CD8-positive, alpha-beta memory T cell (primary cell): Measurements from ENCODE around the gene ZNF592. TPM values are rescaled to one million over a fixed set of nuclear protein-coding genes. Genes with fewer than 3 reads are reported as not detected.

ENCODE experiments used
- CTCF ChIA-PET: fragments of 350-600 bp; sonication (Branson Sonifier 250); formaldehyde crosslinking; loops from one replicate; lab custom pipeline; 2021; ENCODE audit warnings: antibody characterized with exemption; lab: Charles Lee
- POLR2A ChIA-PET: fragments of 350-600 bp; sonication (Branson Sonifier 250); formaldehyde crosslinking; loops from one replicate; lab custom pipeline; 2021; ENCODE audit warnings: antibody characterized with exemption; lab: Charles Lee
- DNase-seq, 5 donors: peaks; one replicate each; pipeline versions ENCODE4 v3.0.0 to v3.0.0-alpha.2; 2020 to 2022; ENCODE audit warnings: mixed read lengths in 1 of 5
- H3K27ac ChIP-seq: one replicate; pipeline ENCODE4 v1.7.0; 2013; ENCODE audit warnings: low read depth, mild to moderate bottlenecking, low read length, moderate library complexity
- H3K27me3 ChIP-seq: 2 replicates; pipeline ENCODE4 v1.7.0; 2013; ENCODE audit warnings: low read length, mild to moderate bottlenecking; ENCODE audit not compliant: insufficient read depth, poor library complexity, severe bottlenecking
- H3K36me3 ChIP-seq: 2 replicates; pipeline ENCODE4 v1.7.0; 2013; ENCODE audit warnings: mild to moderate bottlenecking, low read length, moderate library complexity; ENCODE audit not compliant: insufficient read depth
- H3K4me1 ChIP-seq: 2 replicates; pipeline ENCODE4 v1.7.0; 2013; ENCODE audit warnings: mild to moderate bottlenecking, low read length, moderate library complexity; ENCODE audit not compliant: insufficient read depth
- H3K4me3 ChIP-seq: 2 replicates; pipeline ENCODE4 v1.7.0; 2013; ENCODE audit warnings: mild to moderate bottlenecking, low read length
- H3K9me3 ChIP-seq: 2 replicates; pipeline ENCODE4 v1.7.0; 2013; ENCODE audit warnings: mild to moderate bottlenecking, low read length
- H3K27ac Mint-ChIP-seq, 8 donors: one replicate each; pipeline ENCODE4 v1.8.0; 2020 to 2021; ENCODE audit warnings: mixed read lengths in 8 of 8, mild to moderate bottlenecking in 6 of 8, inconsistent platforms in 3 of 8, moderate library complexity in 3 of 8
- H3K27me3 Mint-ChIP-seq, 2 donors: one replicate each; pipeline ENCODE4 v1.8.0; 2020 to 2021; ENCODE audit warnings: mixed read lengths in 2 of 2, mild to moderate bottlenecking in 1 of 2, moderate library complexity in 1 of 2
- H3K36me3 Mint-ChIP-seq, 3 donors: one replicate each; pipeline ENCODE4 v1.8.0; 2020 to 2021; ENCODE audit warnings: mixed read lengths in 3 of 3, inconsistent platforms in 1 of 3, mild to moderate bottlenecking in 1 of 3
- H3K4me1 Mint-ChIP-seq, 3 donors: one replicate each; pipeline ENCODE4 v1.8.0; 2020 to 2021; ENCODE audit warnings: mixed read lengths in 3 of 3, inconsistent platforms in 1 of 3, mild to moderate bottlenecking in 1 of 3
- H3K4me3 Mint-ChIP-seq, 7 donors: one replicate each; pipeline ENCODE4 v1.8.0; 2020 to 2021; ENCODE audit warnings: mixed read lengths in 7 of 7, mild to moderate bottlenecking in 6 of 7, moderate library complexity in 4 of 7, inconsistent platforms in 2 of 7
- H3K9me3 Mint-ChIP-seq, 5 donors: one replicate each; pipeline ENCODE4 v1.8.0; 2020 to 2022; ENCODE audit warnings: mixed read lengths in 5 of 5, mild to moderate bottlenecking in 3 of 5, moderate library complexity in 2 of 5, inconsistent platforms in 1 of 5
- polyA plus RNA-seq: library from polyadenylated mRNA; unstranded; fragments of 300-500 nt; fragmentation: Illumina TruSeq; gene quantifications from one replicate; pipeline ENCODE4 v1.2.3, GENCODE V29; 2021
- total RNA-seq, 2 experiments: library from RNA; stranded (reverse); gene quantifications; one replicate each; pipeline ENCODE4 v1.2.3, GENCODE V29; 2021

ZNF592 gene
- total and polyA plus RNA-seq, 3 experiments from 2014 or later, result 10.4 to 33.1 (median 31.2) TPM

- Mint-ChIP-seq H3K27me3 (no peaks in the 10 kb centered on the region), H3K27ac (peak overlapping the region in 2 of 8 donors; percentile 68 to 73), H3K9me3 (no peaks in the 10 kb centered on the region), H3K4me3 (no peak overlapping the region), H3K36me3 (peaks cover 6 to 77% (median 21%) of the 10 kb centered on the region in 3 donors), H3K4me1 (peaks cover 30 to 64% (median 56%) of the 10 kb centered on the region in 3 donors)
- no peaks in the 10 kb centered on the region for H3K27me3 ChIP-seq
- no peaks in the 10 kb centered on the region for H3K9me3 ChIP-seq
- no peak for DNase-seq
- H3K4me1 ChIP-seq, result peaks cover 4% of the 10 kb centered on the region
- POLR2A ChIA-PET, result no interaction called here
- no peak overlapping the region for H3K27ac ChIP-seq
- CTCF ChIA-PET, result no interaction called here
- H3K36me3 ChIP-seq, result peaks cover 29% of the 10 kb centered on the region
- H3K4me3 ChIP-seq, result no peak overlapping the region
These were observed 34.0 kb downstream of the ZNF592 start for GRCh38 chr15:84782346-84782745.

- Mint-ChIP-seq H3K27ac (peak overlapping the region in 2 of 8 donors; percentile 37 to 48), H3K27me3 (no peaks in the 10 kb centered on the region), H3K9me3 (no peaks in the 10 kb centered on the region), H3K4me3 (no peak overlapping the region), H3K4me1 (peaks cover 35 to 68% (median 64%) of the 10 kb centered on the region in 3 donors), H3K36me3 (peaks cover 6 to 82% (median 15%) of the 10 kb centered on the region in 3 donors)
- H3K9me3 ChIP-seq, result no peaks in the 10 kb centered on the region
- no peak for DNase-seq
- CTCF ChIA-PET, result interaction anchor here (1.1 kb wide), 1 partner anchor 145 kb away, joined by 3 read pairs; no protein-coding TSS in a partner anchor
- no peaks in the 10 kb centered on the region for H3K27me3 ChIP-seq
- peaks cover 4% of the 10 kb centered on the region for H3K4me1 ChIP-seq
- peaks cover 29% of the 10 kb centered on the region for H3K36me3 ChIP-seq
- no peak overlapping the region for H3K27ac ChIP-seq
- POLR2A ChIA-PET, result interaction anchor here (0.6 kb wide), 1 partner anchor 46 kb away, joined by 4 read pairs; no protein-coding TSS in a partner anchor
- no peak overlapping the region for H3K4me3 ChIP-seq
These were observed 35.3 kb downstream of the ZNF592 start for GRCh38 chr15:84783493-84784251.

- Histone ChIP-seq H3K27me3 (no peaks in the 10 kb centered on the region), H3K4me3 (no peak overlapping the region), H3K36me3 (peaks cover 29% of the 10 kb centered on the region), H3K9me3 (no peaks in the 10 kb centered on the region), H3K27ac (no peak overlapping the region), H3K4me1 (peaks cover 4% of the 10 kb centered on the region)
- no peak for DNase-seq
- POLR2A ChIA-PET, result interaction anchor here (0.6 kb wide), 1 partner anchor 46 kb away, joined by 4 read pairs; no protein-coding TSS in a partner anchor
- CTCF ChIA-PET, result interaction anchor here (1.1 kb wide), 1 partner anchor 144 kb away, joined by 3 read pairs; no protein-coding TSS in a partner anchor
- H3K4me1 Mint-ChIP-seq, result peaks cover 31 to 65% (median 63%) of the 10 kb centered on the region in 3 donors
- H3K4me3 Mint-ChIP-seq, result no peak overlapping the region
- peaks cover 6 to 81% (median 13%) of the 10 kb centered on the region in 3 donors for H3K36me3 Mint-ChIP-seq
- H3K9me3 Mint-ChIP-seq, result no peaks in the 10 kb centered on the region
- H3K27me3 Mint-ChIP-seq, result no peaks in the 10 kb centered on the region
- peak overlapping the region in 1 of 8 donors; percentile 37 for H3K27ac Mint-ChIP-seq
These were observed 35.9 kb downstream of the ZNF592 start for GRCh38 chr15:84784262-84784661.

- no peaks in the 10 kb centered on the region for H3K9me3 Mint-ChIP-seq
- H3K4me1 Mint-ChIP-seq, result peaks cover 31 to 63% (median 61%) of the 10 kb centered on the region in 3 donors
- peaks cover 6 to 79% (median 13%) of the 10 kb centered on the region in 3 donors for H3K36me3 Mint-ChIP-seq
These were observed 36.7 kb downstream of the ZNF592 start for GRCh38 chr15:84785053-84785452.

GRCh38 chr15:84788500-84788899 lies 40.1 kb downstream of the ZNF592 start:
- Mint-ChIP-seq H3K4me1 (peaks cover 32 to 62% (median 56%) of the 10 kb centered on the region in 3 donors), H3K4me3 (no peak overlapping the region), H3K36me3 (peaks cover 15 to 82% (median 23%) of the 10 kb centered on the region in 3 donors), H3K9me3 (no peaks in the 10 kb centered on the region), H3K27ac (peak overlapping the region in 5 of 8 donors; percentile 2 to 87 (median 30)), H3K27me3 (no peaks in the 10 kb centered on the region)
- Histone ChIP-seq H3K27me3 (no peaks in the 10 kb centered on the region), H3K36me3 (peaks cover 20% of the 10 kb centered on the region), H3K27ac (no peak overlapping the region), H3K9me3 (no peaks in the 10 kb centered on the region), H3K4me3 (no peak overlapping the region), H3K4me1 (peaks cover 4% of the 10 kb centered on the region)
- ChIA-PET POLR2A (no interaction called here), CTCF (no interaction called here)
- no peak for DNase-seq

More at GRCh38 chr15:84785053-84785452, 36.7 kb downstream of the ZNF592 start:
- H3K4me1 ChIP-seq, result peaks cover 4% of the 10 kb centered on the region
- DNase-seq, result no peak
- no peaks in the 10 kb centered on the region for H3K9me3 ChIP-seq
- POLR2A ChIA-PET, result no interaction called here
- peaks cover 29% of the 10 kb centered on the region for H3K36me3 ChIP-seq
- Mint-ChIP-seq H3K27me3 (no peaks in the 10 kb centered on the region), H3K27ac (peak overlapping the region in 4 of 8 donors; percentile 31 to 52 (median 48)), H3K4me3 (no peak overlapping the region)
- no peak overlapping the region for H3K4me3 ChIP-seq
- no peak overlapping the region for H3K27ac ChIP-seq
- CTCF ChIA-PET, result no interaction called here
- H3K27me3 ChIP-seq, result no peaks in the 10 kb centered on the region

GRCh38 chr15:84789762-84790161 lies 41.4 kb downstream of the ZNF592 start:
- H3K27me3 ChIP-seq, result no peaks in the 10 kb centered on the region
- H3K36me3 ChIP-seq, result peaks cover 8% of the 10 kb centered on the region
- H3K4me1 ChIP-seq, result peaks cover 3% of the 10 kb centered on the region
- Mint-ChIP-seq H3K4me3 (no peak overlapping the region), H3K27me3 (no peaks in the 10 kb centered on the region), H3K9me3 (no peaks in the 10 kb centered on the region), H3K4me1 (peaks cover 29 to 60% (median 49%) of the 10 kb centered on the region in 3 donors), H3K27ac (peak overlapping the region in 4 of 8 donors; percentile 7 to 88 (median 32)), H3K36me3 (peaks cover 15 to 81% (median 22%) of the 10 kb centered on the region in 3 donors)
- DNase-seq, result no peak
- ChIA-PET CTCF (no interaction called here), POLR2A (no interaction called here)
- no peaks in the 10 kb centered on the region for H3K9me3 ChIP-seq
- no peak overlapping the region for H3K27ac ChIP-seq
- H3K4me3 ChIP-seq, result no peak overlapping the region

GRCh38 chr15:84790676-84791075 lies 42.3 kb downstream of the ZNF592 start:
- Histone ChIP-seq H3K36me3 (peaks cover 5% of the 10 kb centered on the region), H3K27me3 (no peaks in the 10 kb centered on the region), H3K9me3 (no peaks in the 10 kb centered on the region), H3K4me3 (no peak overlapping the region), H3K27ac (no peak overlapping the region), H3K4me1 (no peaks in the 10 kb centered on the region)
- no peak for DNase-seq
- CTCF ChIA-PET, result no interaction called here
- H3K4me3 Mint-ChIP-seq, result no peak overlapping the region
- no peaks in the 10 kb centered on the region for H3K27me3 Mint-ChIP-seq
- H3K36me3 Mint-ChIP-seq, result peaks cover 12 to 79% (median 19%) of the 10 kb centered on the region in 3 donors
- peaks cover 23 to 52% (median 41%) of the 10 kb centered on the region in 3 donors for H3K4me1 Mint-ChIP-seq
- no peaks in the 10 kb centered on the region for H3K9me3 Mint-ChIP-seq
- POLR2A ChIA-PET, result no interaction called here
- peak overlapping the region in 6 of 8 donors; percentile 25 to 88 (median 70) for H3K27ac Mint-ChIP-seq

GRCh38 chr15:84791763-84792162 lies 43.4 kb downstream of the ZNF592 start:
- Histone ChIP-seq H3K4me1 (no peaks in the 10 kb centered on the region), H3K4me3 (no peak overlapping the region), H3K9me3 (no peaks in the 10 kb centered on the region), H3K27me3 (no peaks in the 10 kb centered on the region), H3K27ac (no peak overlapping the region), H3K36me3 (peaks cover 5% of the 10 kb centered on the region)
- no peak for DNase-seq
- POLR2A ChIA-PET, result no interaction called here
- H3K4me1 Mint-ChIP-seq, result peaks cover 14 to 44% (median 32%) of the 10 kb centered on the region in 3 donors
- CTCF ChIA-PET, result interaction anchor here (1.0 kb wide), 1 partner anchor 56 kb away, joined by 3 read pairs; no protein-coding TSS in a partner anchor
- H3K27me3 Mint-ChIP-seq, result no peaks in the 10 kb centered on the region
- no peaks in the 10 kb centered on the region for H3K9me3 Mint-ChIP-seq
- H3K27ac Mint-ChIP-seq, result peak overlapping the region in 4 of 8 donors; percentile 31 to 58 (median 44)
- H3K36me3 Mint-ChIP-seq, result peaks cover 12 to 76% (median 21%) of the 10 kb centered on the region in 3 donors
- no peak overlapping the region for H3K4me3 Mint-ChIP-seq
